ENCODE data around the gene SPIN1.

- TF ChIP-seq EZH2 (IDR thresholded peaks at IDR 0.05; ENCODE audit: insufficient read depth, poor library complexity, severe bottlenecking) (no peak), EZH2phosphoT487 (IDR thresholded peaks at IDR 0.05; ENCODE audit: insufficient read depth, low read depth) (no peak)
Measured at GRCh38 chr9:88403340-88403739, 15.1 kb downstream of the SPIN1 start.

Data from GM23248 (cell line).